Measurements from ENCODE around the gene NSUN2. TPM values are rescaled to one million over a fixed set of nuclear protein-coding genes. Genes with fewer than 3 reads are reported as not detected.
"Not testable (repeated sequence)": the region's sequence is repeated elsewhere in the genome, so short reads cannot be mapped to it uniquely, and the experiment has no call there.

NSUN2 gene
- total RNA-seq = 35.5 and 46.8 TPM in 2 replicates

DNA sequence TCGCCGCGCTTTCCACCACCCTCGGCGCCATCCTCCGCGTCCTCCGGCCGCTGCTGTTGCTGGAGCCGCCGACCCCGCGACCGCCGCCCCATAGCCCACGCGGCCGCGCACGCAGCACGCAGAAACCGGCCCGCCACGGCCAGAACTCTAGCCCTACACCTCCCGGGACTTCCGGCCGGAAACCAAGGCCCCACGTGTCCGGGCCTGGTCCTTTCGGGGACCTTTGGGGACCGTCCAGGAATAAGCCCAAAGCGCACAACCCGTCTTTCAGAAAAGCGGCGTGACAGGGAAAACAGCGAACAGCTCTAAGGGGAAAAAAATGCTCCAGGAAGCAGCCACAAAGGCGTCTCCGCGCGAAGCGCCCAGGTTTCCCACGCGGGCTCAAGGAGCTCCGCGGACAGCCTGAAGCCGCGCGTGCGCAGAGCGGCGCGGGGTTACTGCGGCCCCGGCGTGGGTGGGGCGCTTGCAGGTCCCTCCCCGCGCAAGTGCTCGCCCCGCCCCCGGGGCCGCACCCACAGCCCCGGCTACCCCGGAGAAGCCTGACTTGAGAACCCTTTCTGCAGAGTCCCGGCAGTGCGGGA lies at the start of gene NSUN2, which contains the start of gene SRD5A1:
TSS of gene NSUN2 (minus strand) at position 157 of the 581 bp plus-strand sequence. CDS start at position 92, 65 bp downstream.
TSS of gene SRD5A1 (plus strand) at position 553 of the 581 bp plus-strand sequence. CDS start 137 bp downstream, outside the sequence.
- DNase-seq (ENCODE audit: low read depth in 2 of 2) = peak; percentile 93

DNA sequence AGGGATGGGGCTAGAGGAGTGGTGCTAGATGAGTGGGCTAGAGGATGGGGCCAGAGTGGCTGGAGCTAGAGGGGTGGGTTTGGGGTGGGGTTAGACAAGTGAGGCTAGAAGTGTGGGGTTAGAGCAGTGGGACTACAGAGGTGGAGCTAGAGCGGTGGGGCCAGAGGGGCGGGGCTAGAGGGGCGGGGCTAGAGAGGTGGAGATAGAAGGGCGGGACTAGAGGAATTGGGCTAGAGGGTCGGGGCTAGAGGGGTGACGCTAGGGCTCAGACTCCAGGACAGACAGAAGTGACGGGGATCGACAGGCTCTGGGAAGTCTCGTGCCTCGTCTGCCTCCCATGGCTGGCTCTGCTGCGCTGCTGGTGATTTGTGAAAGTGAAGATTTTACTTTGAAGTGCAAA lies 49.4 kb upstream of the NSUN2 start:
- no peak for DNase-seq (ENCODE audit: low read depth in 2 of 2)

DNA sequence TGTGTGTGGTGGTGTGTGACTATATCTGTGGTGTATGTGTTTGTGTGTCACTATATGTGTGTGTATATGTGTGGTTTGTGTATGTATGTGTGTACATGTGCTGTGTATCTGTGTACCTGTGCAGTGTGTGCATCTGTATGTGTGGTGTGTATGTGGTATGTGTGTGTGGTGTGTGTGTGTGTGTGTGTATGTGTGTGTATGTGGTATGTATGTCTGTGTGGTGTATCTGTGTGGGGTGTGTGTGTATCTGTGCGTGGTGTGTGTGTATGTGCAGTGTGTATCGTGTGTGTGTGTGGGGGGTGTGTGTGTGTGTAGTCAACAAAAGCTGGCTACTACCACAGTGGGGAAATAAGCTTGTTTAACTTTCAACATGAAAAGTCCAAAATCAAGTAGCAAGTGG lies 48.8 kb upstream of the NSUN2 start:
- no peak for DNase-seq (ENCODE audit: low read depth in 2 of 2)

DNA sequence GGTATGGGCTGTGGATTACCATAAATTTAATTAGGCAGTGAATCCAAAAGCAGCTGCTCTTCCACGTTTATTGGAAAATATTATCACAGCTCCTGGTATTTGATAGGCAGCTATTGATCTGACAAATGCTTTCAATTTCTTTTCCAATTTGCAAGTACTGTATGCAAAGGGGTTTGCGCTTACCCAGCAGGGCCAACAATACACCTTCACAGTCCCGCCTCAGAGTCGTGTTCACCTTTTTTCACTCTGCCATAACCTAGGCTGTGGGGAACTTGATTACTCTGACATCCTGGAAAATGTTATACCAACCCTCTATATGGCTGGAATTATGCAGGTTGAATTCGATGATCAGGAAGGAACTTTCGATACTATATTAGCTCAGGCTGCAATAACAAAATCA lies 48.1 kb upstream of the NSUN2 start:
- no peak for DNase-seq (ENCODE audit: low read depth in 2 of 2)

DNA sequence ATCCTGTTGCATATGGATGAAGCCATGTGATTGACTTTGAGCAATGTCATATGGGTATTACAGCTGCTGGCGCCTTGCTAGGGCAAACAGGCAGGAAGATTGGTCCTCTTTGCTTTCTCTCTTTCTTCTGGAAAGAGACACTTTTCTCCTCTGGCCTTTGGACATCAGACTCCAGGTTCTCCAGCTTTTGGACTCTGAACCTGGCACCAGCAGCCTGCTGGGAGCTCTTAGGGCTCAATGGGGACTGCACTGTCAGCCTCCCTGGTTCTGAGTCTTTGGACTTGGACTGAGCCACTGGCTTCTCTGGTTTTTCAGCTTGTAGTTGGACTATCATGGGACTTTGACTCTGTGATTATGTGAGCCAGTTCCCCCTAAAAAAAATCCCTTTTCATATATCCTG lies 45.5 kb upstream of the NSUN2 start:
- DNase-seq (ENCODE audit: low read depth in 2 of 2) = no peak

DNA sequence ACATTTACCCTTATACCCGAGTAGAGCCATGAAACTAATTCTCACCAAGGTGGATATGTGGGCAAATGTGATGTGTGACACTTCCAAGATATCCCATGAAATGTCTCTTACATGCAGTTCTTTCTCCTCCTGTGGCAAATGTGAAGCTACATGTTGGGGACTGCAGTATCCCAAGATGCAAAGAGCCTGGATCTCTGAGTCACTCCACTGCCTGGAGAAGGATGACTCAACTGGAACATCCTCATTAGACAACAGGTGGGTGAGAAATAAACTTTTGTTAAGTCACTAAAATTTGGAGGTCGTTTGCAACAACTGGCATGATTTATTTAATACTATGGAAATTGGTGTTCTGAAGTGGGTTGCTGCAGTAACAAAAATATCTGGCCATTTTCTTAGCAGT lies 43.9 kb upstream of the NSUN2 start:
- no peak for DNase-seq (ENCODE audit: low read depth in 2 of 2)

DNA sequence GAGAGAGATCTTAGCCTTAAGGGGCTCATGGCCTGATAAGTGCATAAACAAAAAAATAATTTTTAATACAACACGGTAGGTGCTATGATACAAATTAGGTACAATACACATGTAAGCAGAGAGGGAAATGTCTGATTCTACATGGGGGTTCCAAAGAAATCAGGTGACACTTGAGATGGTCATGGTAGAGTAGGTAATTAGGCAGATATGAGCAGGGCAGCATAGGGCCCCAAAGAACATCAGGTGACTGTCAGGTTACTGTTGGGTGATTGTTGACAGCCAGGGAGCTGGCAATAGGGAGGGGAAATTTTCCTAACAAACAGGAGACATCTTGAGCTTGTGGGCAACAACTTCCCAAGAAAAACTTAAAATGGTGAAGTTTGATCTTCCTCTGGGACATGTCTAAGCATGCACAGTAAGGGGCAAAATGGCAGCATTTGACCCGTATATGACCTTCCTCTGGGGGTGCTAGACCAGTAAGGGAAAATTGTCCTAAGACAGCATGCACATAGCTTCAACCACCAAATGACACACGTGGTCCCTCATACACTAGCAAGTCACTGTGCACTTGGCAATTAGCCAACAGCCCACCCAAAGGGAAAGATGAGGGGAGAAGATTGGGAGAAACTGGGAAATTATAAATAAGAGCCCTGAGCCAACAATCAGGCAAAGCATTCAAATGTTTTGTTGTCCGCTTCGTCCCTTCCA lies 43.1 kb upstream of the NSUN2 start:
- no peak for DNase-seq (ENCODE audit: low read depth in 2 of 2)

DNA sequence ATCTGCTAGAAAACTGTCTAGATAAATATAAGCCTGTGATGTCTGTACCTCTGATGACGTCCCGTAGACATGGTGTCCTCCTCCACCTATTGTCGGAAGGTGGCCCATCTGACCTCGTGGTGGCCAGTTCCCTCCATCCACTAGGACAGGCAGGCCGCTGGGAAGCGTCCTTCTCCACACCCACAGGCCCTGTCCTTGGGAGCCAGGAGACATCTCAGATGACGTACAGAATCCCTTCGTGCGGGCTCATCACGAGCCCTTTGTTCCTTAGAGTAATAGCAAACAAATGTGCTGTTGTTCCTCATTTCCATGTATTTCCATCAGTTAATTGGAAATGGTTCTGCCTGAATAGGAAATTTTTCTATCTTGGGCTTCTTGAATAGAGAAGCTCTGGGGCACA lies 42.0 kb upstream of the NSUN2 start:
- DNase-seq (ENCODE audit: low read depth in 2 of 2) = no peak

DNA sequence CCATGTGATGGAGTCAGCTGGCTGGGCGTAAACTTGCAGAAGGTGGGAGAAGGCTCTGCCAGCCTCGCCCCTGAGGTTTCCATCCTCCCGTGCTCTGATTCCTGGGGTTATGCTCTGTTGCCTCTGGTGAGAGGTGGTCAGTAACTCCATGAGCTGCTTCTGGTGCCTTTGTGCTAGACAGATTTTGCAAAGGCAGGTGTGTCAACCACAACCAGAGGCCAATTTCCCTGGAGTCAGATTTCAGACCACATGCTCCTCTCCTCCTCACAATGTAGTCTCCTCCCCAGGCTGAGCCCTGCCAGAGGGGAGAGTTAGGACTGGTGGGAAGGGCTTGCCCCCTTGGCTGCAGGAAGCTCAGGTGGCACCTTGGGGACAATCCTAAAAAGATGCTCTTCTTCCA lies 41.6 kb upstream of the NSUN2 start:
- DNase-seq (ENCODE audit: low read depth in 2 of 2) = no peak

DNA sequence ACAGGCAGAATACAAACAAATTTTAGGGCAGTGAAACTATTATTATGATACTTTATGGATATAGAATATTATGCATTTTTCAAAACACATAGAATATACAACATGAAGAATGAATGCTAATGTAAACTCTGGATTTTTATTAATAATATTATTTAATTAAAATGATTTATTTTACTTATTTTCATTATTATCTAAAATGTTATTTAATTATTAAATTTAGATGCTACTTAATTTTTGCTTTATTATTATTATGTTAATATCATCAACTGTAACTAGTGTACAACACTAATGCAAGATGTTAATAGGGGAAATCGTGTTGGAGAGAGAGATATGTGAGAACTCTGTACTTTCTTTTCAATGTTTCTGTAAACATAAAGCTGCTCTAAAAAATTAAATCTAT lies 41.1 kb upstream of the NSUN2 start:
- DNase-seq (ENCODE audit: low read depth in 2 of 2) = no peak

DNA sequence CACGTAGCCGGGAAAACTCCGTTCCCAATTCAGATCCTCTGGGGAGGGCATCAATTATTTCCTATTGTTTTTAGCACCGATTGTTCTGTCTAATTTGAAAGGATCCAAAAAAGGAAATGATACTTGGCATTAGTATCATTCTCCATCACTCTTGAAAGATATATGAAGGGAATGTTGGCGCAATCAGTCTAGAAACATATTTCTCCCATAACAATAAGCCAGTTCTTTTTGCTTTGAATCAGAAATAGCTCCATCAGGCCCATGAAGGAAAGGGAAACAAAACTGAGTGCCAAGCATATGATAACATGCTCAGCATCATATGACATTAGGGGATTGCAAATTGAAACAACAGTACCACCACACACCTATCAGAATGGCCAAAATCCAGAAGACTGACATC lies 40.2 kb upstream of the NSUN2 start:
- DNase-seq (ENCODE audit: low read depth in 2 of 2) = peak in 1 of 2 donors; percentile 80

DNA sequence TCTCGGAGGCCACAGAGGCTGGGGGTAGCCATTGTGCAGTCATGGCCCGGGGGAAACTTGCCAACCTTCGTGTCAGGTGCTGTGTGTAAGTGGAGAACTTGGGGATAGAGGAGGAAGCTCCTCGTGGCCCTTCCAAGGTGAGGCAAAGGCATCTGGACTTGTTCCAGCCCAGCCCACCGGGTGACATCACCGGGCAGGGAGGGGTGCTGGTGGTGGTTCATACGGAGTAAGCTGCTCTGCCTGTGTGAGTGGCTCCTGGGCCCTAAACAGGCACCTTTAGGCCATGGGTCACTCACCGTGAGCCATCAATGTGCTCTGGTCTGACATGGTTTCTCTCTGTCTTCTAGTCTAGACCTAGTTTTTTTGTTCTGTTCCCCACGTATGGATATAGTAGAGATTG lies 35.9 kb upstream of the NSUN2 start:
- DNase-seq (ENCODE audit: low read depth in 2 of 2) = not testable (repeated sequence)

DNA sequence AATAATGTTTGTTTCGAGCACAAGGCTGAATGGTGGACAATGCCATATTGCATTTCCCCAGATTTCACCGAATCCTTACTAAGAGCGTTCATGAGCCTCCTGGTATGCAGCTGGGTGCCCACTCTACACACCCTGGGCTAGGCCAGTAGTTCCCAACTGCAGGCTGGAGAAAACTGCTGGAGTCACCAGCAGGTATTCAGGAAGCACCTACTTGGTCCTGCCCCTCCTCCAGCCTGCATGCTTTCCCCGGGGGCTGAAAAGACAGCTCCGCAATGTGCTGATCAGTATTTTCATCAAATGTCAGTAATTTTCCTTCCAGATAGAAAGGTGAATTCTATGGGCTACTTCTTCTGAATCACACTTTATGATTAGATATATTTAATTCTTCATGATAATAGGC lies 34.8 kb upstream of the NSUN2 start:
- DNase-seq (ENCODE audit: low read depth in 2 of 2) = no peak

DNA sequence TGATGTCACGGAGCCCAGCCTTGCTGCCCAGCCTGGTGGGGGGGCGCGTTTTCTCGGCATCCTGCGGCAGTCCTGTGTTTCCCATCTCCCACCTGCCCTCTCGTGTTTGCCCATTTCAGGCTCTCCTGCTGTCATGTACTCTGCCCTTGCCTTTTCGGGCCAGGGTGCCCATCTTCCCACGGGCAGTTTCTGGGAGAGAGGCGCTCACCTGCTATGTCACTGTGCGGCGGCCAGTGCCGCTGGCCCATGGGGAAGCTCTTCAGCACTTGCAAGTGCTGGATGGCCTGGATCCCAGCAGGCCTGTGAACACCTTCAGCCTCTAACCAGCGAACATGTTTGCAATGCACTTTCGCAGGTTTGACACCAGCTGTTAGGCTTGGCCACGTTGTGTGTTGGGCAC lies 33.9 kb upstream of the NSUN2 start:
- no peak for DNase-seq (ENCODE audit: low read depth in 2 of 2)

DNA sequence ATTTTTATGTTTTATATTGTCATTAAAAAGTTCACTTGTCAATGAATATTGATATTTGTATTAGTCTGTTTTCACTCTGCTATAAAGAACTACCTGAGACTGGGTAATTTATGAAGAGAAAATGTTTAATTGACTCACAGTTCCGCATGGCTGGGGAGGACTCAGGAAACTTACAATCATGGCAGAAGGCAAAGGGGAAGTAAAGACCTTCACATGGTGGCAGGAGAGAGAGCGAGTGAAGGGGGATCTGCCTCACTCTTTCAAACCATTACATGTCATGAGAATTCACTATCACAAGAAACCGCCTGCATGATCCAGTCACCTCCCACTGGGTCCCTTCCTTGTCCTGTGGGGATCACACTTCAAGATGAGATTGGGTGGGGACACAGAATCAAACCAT lies 27.8 kb upstream of the NSUN2 start:
- no peak for DNase-seq (ENCODE audit: low read depth in 2 of 2)

DNA sequence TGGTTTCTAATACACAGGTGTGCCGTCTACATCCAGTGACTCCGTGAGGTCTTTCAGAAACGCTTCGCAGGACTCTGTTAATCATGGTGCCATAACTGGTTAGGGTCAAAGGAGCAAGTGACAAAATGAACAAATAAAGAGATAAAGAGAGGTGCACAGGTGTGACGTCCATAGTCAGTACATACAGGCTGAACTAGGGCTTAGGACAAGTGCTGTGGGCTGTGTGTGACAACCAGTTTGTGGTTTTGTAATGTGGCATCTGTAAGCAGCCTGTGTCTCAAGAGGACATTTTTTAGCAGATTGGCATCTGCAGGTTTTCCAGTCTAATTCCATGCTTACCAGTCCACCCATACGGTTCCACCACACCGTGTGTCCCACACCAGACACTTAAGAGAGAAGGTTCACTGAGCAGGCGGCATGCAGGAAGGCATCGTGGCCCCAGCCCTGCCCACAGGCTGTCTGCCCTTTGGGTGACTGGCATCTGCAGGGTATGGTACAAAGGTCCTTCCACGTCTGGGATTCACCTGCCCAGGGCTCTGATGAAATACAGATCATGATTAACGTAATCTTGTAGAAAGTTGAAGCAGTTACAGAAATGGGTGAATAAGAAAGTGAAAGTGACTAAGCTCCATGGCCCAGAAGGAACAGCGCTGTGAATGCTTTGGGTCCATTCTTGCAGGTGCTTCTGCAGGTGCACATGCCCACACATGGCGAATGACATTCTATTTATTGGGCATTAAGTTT lies 27.3 kb upstream of the NSUN2 start:
- DNase-seq (ENCODE audit: low read depth in 2 of 2) = no peak

DNA sequence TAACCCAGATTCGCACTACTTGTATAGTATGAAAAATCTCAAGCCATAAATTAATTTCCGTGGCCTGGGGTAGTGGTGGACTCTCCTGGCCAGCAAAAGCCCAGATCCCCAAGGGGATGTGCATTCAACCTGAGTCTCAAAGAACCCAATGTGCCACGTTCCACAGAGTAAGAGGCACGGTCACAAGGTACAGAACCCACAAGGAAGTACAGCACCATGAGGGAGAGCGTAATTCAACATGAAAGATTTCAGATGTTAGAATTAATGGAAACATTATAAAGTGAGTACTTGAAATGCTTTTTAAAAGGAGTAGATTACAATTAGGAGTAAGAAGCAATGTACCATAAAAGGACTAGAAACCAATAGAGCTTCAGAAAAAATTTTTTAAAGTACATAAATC lies 23.8 kb upstream of the NSUN2 start:
- peak in 1 of 2 donors; percentile 33 for DNase-seq (ENCODE audit: low read depth in 2 of 2)

DNA sequence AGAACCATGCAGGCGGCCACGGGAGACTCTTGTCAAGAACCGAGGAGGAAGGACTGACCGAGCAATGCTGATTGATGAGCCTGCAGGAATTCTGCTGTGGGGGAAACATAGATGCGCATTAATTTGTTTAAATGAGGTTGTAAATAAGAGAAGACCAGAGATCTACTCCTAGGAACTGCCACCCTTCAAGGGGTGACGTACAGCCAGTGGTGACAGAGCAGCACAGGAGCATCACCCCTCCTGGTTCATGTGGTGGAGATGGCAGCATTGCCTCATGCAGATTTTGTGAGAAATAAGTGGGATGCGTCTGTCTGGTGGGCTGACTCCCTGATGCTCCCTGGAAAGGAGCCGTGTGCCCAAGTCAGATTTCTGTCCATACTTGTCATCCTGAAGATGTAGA lies 22.6 kb upstream of the NSUN2 start:
- DNase-seq (ENCODE audit: low read depth in 2 of 2) = no peak

DNA sequence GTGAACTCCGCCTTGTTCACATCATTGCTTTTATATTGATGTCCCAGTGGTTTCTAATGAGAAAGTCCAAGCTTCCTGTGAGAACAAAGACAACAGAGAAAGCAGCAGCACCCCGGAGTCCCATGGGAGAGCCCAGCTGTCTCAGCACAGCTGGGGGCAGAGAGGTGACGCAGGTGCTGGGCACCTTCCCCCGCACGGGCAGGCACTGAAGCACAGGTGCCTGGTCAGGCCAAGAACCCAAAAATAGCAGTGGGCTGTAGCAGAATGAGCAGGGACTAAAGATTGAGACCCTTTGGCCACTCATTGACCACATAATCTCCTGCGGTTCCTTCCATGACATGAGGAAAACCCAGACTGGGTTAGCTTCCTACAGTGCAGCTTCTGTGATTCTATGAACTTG lies 19.2 kb upstream of the NSUN2 start:
- no peak for DNase-seq (ENCODE audit: low read depth in 2 of 2)

DNA sequence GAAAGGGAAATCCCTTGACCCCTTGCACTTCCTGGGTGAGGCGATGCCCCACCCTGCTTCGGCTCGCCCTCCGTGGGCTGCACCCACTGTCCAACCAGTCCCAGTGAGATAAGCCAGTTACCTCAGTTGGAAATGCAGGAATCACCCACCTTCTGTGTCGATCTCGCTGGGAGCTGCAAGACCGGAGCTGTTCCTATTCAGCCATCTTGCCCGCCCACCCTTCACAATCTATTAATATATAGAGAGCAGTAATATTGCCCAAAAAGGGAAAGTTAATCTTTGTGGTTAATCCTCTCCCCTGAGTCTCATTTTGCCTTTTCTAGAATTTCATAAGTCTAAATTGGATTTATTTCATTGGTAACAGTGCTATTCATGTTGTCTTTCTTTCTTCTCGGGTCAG lies 16.8 kb upstream of the NSUN2 start:
- DNase-seq (ENCODE audit: low read depth in 2 of 2) = no peak

DNA sequence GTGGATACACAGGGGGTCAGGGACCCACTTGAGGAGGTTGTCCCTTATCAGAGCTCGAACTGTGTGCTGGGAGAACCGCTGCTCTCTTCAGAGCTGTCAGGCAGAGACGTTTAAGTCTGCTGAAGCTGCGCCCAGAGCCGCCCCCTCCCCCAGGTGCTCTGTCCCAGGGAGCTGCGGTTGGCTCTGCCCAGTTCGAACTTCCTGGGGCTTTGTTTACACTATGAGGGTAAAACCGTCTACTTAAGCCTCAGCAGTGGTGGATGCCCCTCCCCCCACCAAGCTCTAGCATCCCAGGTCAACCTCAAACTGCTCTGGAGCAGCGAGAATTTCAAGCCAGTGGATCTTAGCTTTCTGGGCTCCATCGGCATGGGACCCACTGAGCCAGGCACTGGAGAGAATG lies 16.3 kb upstream of the NSUN2 start:
- DNase-seq (ENCODE audit: low read depth in 2 of 2) = no peak

DNA sequence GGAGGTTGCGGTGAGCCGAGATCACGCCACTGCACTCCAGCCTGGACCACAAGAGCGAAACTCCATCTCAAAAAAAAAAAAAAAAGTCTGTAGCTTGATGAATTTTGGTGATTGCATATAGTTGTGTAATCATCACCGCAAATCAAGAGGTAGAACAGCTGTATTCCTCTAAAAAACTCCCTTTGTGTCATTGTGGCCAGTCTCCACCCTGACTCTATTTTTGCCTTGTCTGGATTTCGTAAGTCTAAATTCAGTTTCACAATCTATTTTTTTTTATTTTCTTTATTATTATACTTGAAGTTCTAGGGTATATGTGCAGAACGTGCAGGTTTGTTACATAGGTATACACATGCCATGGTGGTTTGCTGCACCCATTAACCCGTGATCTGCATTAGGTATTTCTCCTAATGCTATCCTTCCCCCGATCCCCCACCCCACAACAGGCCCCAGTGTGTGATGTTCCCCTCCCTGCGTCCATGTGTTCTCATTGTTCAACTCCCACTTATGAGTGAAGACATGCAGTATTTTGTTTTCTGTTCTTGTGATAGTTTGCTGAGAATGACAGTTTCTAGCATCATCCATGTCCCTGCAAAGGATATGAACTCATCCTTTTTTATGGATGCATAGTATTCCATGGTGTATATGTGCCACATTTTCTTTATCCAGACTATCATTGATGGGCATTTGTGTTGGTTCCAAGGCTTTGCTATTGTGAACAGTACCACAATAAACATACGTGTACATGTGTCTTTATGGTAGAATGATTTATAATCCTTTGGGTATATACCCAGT lies 12.9 kb upstream of the NSUN2 start:
- DNase-seq (ENCODE audit: low read depth in 2 of 2) = not testable (repeated sequence)

Measured in lung microvascular endothelial cell (primary cell).